Mucosa of descending colon (tissue), 3 donors: ENCODE results near the gene MTA1. TPM values are rescaled to one million over a fixed set of nuclear protein-coding genes. Genes with fewer than 3 reads are reported as not detected.
A peak's percentile ranks its signal among the peaks of the same experiment; 100 is the strongest.

Source experiments
- ATAC-seq: fragments of 200-7000 bp; cut with Tn5 transposase; one replicate; pipeline ENCODE4 v1.9.1; 2020; ENCODE audit warnings: mild to moderate bottlenecking, moderate library complexity
- DNase-seq, 3 donors: peaks; one replicate each; pipeline ENCODE4 v3.0.0-alpha.2; 2020
- H3K36me3 ChIP-seq: fragments of 200-600 bp; one replicate; pipeline ENCODE4 v1.8.0; 2021; ENCODE audit warnings: low read depth, mild to moderate bottlenecking
- H3K4me1 ChIP-seq: fragments of 200-600 bp; one replicate; pipeline ENCODE4 v1.8.0; 2021; ENCODE audit warnings: low read depth, mild to moderate bottlenecking
- H3K4me3 ChIP-seq: fragments of 200-600 bp; one replicate; pipeline ENCODE4 v1.8.0; 2021; ENCODE audit warnings: mild to moderate bottlenecking
- H3K9me3 ChIP-seq: fragments of 200-600 bp; one replicate; pipeline ENCODE4 v1.8.0; 2021; ENCODE audit warnings: mild to moderate bottlenecking
- CTCF ChIP-seq: fragments of 200-600 bp; IDR thresholded peaks from one replicate; pipeline ENCODE4 v1.8.0; 2022; ENCODE audit warnings: antibody characterized with exemption, mild to moderate bottlenecking
- intact Hi-C, 2 donors: fragments of 100-400 bp; cut with DNase I in 1 of 2; cut with micrococcal nuclease in 1 of 2; formaldehyde crosslinking; loops; one replicate each; pipeline versions ENCODE4 v1.11.0 to v1.11.1; 2022; cut with DNase I, micrococcal nuclease
- total RNA-seq, 3 donors: library from RNA; stranded (reverse); fragmentation: NEBNext Ultra II Directional in 2 of 3; extraction: Animal tissue kit (Norgen Biotek cat#: 25700) in 2 of 3; gene quantifications; one replicate each; pipeline versions ENCODE4 v1.2.1 to v1.2.4, GENCODE V29; 2021 to 2023
- donor health status: DM: no; HTN: no; CAD: no; lungs with moderate emphysema.
- donor health status: DM: no; HTN: no; CAD: no.
- donor health status: DM: no; HTN: yes; CAD: no.

Gene MTA1
- total RNA-seq, 3 donors from 2014 or later, result 76.4 to 105 (median 79.7) TPM

GRCh38 chr14:105499256-105500035 lies 79.8 kb downstream of the MTA1 start:
- Histone ChIP-seq H3K36me3 (no peaks in the 10 kb centered on the region), H3K9me3 (no peaks in the 10 kb centered on the region), H3K4me3 (no peak overlapping the region), H3K4me1 (no peaks in the 10 kb centered on the region)
- ATAC-seq, result no peak
- DNase-seq, result peak in 2 of 3 donors; percentile 17 to 46
- intact Hi-C loops, result no loop called here
- no peak for TF ChIP-seq CTCF

GRCh38 chr14:105500036-105500725 lies 80.6 kb downstream of the MTA1 start:
- DNase-seq, result peak in 2 of 3 donors; percentile 19 to 42
- H3K4me1 ChIP-seq, result no peaks in the 10 kb centered on the region
- intact Hi-C loops, result no loop called here
- no peaks in the 10 kb centered on the region for H3K36me3 ChIP-seq
- TF ChIP-seq CTCF, result no peak
- no peaks in the 10 kb centered on the region for H3K9me3 ChIP-seq
- H3K4me3 ChIP-seq, result no peak overlapping the region
- ATAC-seq, result no peak

GRCh38 chr14:105500726-105501101 lies 81.1 kb downstream of the MTA1 start:
- ATAC-seq, result no peak
- peak in 2 of 3 donors; percentile 11 to 40 for DNase-seq
- Histone ChIP-seq H3K4me1 (no peaks in the 10 kb centered on the region), H3K9me3 (no peaks in the 10 kb centered on the region), H3K4me3 (no peak overlapping the region), H3K36me3 (no peaks in the 10 kb centered on the region)
- TF ChIP-seq CTCF, result no peak
- intact Hi-C loops, result no loop called here

- intact Hi-C loops, result no loop called here
- peak in 1 of 3 donors; percentile 34 for DNase-seq
- Histone ChIP-seq H3K36me3 (no peaks in the 10 kb centered on the region), H3K4me1 (no peaks in the 10 kb centered on the region), H3K9me3 (no peaks in the 10 kb centered on the region), H3K4me3 (no peak overlapping the region)
- TF ChIP-seq CTCF, result no peak
- ATAC-seq, result no peak
These were observed 82.1 kb downstream of the MTA1 start for GRCh38 chr14:105501504-105502291.

- ATAC-seq (peak; percentile 3), DNase-seq (peak in 2 of 3 donors; percentile 12 to 33)
- no peaks in the 10 kb centered on the region for H3K36me3 ChIP-seq
- TF ChIP-seq CTCF, result no peak
- H3K9me3 ChIP-seq, result no peaks in the 10 kb centered on the region
- H3K4me1 ChIP-seq, result no peaks in the 10 kb centered on the region
- H3K4me3 ChIP-seq, result no peak overlapping the region
- intact Hi-C loops, result no loop called here
These were observed 83.0 kb downstream of the MTA1 start for GRCh38 chr14:105502446-105503295.
